ENCODE measurements around the gene COL6A3.

- TF ChIP-seq CTCF (IDR thresholded peaks at IDR 0.05) (no peak), EP300 (IDR thresholded peaks at IDR 0.05; ENCODE audit: borderline replicate concordance in 1 of 2, low read depth in 1 of 2, low read length in 1 of 2) (no peak), POLR2AphosphoS5 (IDR thresholded peaks at IDR 0.05; ENCODE audit: low read depth, low read length) (no peak), MXI1 (IDR thresholded peaks at IDR 0.05; ENCODE audit: low read depth, low read length) (no peak), FOXM1 (IDR thresholded peaks at IDR 0.05; ENCODE audit: low read depth) (no peak), JUND (IDR thresholded peaks at IDR 0.05) (no peak), RCOR1 (IDR thresholded peaks at IDR 0.05; ENCODE audit: low read length) (no peak), USF2 (IDR thresholded peaks at IDR 0.05; ENCODE audit: borderline replicate concordance, low read depth, low read length) (no peak)
These were observed 133.0 kb downstream of the COL6A3 start for GRCh38 chr2:237280939-237281338.

All from SK-N-SH (cell line).